ENCODE results near the gene GRK1. TPM values are rescaled to one million over a fixed set of nuclear protein-coding genes. Genes with fewer than 3 reads are reported as not detected.

The GRK1 gene
- total RNA-seq, 1 donor from 2014 or later = not detected

DNA sequence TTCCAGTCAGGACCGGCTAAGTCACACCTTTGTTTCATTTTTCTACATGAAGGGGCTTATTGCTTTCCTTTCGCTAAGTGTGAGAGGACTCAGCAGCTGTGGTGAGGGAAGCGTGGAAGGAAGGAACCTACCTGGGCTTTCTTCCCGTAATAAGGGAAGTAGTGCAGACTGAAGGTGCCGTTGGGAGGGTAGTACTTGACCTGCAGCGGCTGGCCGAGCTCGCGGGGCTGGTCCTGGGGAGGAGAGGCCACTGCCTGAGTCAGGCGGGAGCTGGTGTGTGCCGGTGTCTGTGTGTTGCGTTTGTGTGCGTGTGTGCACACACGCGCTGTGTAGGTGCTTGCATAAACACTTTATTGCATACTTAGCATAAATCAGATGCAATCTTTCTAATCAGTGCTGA, 16.7 kb upstream of the GRK1 start:
- no peak for DNase-seq (ENCODE audit: low spot score)

DNA sequence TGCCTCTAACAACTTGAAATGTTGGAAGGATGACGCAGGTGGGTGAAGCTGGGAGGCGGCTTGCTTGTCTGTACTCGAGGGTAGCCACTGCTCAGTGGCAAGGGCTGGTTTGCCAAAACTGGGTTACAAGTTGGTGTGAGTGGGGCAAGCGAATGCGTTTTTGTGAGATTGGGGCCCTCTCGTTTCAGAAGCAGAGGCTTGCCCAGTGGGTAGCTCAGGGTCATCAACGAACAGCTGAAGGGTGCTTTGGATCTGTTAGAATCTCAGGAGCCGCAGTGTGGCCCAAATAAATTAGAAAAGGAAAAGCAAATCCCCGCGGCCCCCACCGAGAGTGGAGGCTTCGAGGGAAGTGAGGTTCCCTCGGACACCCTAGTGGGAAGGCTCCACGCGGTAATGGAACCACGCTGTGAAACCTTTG, 16.3 kb upstream of the GRK1 start:
- no peak for DNase-seq (ENCODE audit: low spot score)

DNA sequence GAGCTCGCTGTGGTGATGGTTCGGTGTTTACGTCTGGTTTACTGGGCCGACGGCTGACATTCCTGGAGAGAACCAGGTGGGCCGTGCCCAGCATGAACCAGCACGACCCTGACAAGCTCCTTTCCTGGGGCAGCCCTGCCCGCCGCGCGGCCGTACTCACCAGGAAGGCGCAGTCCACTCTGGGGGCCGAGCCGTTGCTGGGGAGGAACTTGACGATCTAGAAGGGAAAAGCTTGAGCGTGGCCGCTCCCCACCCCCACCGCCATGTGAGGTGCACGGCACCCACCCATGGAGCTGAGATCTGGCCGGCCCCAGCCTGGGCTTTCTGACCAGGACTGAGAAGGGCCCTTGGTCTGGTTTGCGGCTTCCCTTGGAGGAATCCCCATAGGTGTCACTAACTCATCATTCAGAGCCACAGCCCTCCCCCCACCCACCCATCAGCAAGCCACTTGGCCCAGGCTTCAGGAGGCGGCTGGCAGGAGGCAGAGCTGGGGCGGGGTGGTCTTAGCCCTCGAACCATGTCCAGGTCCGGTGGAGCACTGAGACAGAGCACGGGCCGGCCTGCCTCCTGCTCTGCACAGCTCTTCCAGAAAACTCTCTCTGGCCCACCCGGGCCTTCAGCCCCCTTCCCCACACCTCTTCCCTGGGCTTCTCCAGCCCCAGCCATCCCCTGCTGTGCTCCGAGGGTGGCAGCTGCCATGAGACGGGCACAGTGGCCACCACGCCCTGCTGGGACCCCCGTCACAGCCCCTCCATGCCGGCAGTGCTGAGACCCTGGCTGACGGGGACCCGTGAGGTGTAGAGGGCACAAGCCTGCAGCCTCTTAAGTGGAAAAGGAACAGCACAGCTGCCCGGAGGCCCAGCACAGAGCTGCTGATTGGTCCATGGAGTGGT, 15.3 kb upstream of the GRK1 start:
- DNase-seq (ENCODE audit: low spot score) = no peak

DNA sequence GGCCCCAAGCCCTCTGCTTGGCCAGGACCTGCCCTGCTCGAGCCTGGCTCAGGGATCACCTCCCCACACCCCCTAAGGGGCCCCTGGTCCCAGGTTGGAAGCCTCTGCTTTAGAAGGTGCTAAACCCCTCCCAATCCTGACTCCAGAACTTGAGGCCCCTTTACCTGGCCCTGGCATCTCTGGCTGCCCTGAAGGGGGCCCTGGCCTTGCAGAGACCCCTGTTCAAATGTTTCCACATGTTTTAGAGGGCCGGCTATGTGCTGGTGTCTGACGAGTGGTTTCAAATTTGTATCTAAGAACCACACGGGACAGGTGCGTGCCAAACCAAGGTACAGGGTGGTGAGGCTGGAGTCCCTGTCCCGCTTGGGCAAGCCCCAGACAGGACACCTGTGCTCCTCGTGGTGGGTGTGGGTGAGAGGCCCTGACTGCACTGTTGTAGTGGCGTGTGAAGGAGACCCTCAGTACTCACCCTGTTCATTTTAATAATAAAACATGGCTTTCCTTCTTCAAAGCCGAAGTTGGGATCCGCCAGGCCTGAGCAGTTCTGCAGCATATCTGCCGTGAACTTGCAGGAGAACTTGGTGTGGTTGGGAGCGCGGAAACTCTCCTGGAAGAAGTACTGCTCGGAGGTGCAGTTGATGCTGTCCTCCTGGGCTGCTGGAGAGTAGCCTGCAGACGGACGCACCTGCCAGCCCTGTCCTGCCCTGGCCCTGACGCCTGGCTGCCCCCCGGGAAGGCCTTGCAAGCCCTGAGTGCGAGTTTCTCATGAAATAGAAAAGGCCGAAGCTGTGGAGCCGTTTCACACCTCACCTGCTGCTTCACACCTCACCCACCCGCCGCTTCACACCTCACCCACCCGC, 14.4 kb upstream of the GRK1 start:
- no peak for DNase-seq (ENCODE audit: low spot score)

DNA sequence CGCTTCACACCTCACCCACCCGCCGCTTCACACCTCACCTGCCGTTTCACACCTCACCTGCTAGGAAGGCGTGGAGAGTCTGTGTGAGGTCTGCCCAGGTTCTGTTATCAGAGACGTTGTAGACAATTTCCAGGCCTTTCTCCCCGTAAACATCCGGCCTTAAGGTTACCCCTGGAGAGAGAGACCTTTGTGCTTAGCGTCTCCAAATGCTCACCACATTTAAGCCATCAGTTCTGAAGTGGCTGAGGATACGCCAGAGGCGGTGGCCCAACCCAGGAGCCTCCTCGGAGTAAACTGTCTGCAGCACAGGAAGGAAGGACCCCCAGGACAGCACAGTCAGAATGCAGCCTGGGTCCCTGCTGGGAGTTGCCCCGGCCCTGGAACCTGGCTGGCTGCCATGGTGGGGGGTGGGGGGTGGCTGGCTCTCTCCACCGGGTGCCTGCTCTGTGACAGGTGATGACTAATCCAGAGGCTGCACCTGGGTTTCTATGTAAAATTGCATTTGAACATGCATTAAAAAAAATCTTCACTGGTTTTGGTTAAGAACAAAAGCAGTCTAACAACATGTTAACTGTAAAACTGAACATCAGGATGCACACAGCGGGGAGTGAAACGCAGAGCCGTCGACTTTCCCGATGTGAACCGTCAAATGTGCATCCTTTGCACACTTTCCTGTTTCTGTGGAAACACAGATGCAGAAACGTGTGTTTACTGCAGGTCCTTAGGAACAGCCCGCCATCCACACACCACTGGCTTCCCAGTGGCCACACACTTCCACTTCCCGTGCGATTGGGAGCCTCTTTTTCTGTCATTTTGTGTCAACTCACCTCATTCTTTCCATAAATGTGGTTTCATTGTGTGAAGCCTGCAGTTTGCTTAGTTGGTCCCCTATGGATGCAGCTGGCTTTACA, 13.5 kb upstream of the GRK1 start:
- DNase-seq (ENCODE audit: low spot score) = no peak

DNA sequence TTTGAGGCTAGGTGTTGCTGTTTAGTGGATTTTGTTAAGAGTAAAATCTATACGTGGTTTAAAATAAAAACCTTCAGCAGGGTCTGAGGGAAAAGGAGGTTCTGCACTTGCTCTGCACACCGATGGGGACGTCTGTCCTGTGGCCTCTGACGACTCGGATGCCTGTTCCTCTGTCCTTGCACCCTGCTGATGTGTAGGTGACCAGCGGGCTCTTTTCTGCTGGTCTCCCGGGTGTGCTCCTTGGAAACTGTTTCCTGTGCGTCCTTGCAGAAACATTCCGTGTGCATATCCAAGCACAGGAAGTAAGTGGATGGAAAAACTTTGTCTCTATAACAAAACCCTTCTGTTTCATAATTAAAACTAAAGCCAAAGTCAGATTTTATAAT, 12.9 kb upstream of the GRK1 start:
- DNase-seq (ENCODE audit: low spot score) = no peak

DNA sequence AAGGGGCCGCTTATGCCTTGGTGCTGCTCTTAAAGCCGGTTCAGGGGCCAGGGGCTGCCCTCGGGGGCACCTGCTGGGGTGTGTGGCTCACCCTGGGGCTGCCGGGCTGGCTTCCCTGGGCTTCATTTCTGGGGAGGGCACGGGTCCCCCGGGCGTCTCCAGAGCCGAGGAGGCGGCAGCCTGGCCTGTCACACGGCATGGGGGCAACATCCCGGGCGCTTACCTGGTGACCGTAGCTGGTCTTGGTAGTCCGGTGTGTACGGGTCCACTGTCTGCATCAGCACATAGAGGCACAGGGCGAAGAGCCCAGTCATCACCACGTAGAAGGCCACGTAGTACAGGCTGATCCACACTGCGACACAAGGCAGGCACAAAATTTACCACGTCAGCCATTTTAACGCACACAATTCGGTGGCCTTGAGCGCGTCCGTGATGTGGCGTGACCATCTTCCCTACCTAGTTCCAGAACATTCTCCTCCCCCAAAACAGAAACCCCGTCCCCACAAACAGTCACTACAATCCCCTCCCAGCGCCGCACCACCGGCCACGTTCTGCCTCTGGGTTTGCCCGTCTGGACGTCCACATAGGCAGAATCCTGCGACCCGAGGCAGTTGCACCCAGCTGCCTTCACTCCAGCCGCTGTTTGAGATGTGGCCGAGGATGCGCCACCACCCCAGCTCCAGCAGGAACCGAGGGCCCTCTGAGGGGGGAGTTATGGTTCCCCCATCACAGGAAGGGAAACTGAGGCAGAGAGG, 12.3 kb upstream of the GRK1 start:
- no peak for DNase-seq (ENCODE audit: low spot score)

DNA sequence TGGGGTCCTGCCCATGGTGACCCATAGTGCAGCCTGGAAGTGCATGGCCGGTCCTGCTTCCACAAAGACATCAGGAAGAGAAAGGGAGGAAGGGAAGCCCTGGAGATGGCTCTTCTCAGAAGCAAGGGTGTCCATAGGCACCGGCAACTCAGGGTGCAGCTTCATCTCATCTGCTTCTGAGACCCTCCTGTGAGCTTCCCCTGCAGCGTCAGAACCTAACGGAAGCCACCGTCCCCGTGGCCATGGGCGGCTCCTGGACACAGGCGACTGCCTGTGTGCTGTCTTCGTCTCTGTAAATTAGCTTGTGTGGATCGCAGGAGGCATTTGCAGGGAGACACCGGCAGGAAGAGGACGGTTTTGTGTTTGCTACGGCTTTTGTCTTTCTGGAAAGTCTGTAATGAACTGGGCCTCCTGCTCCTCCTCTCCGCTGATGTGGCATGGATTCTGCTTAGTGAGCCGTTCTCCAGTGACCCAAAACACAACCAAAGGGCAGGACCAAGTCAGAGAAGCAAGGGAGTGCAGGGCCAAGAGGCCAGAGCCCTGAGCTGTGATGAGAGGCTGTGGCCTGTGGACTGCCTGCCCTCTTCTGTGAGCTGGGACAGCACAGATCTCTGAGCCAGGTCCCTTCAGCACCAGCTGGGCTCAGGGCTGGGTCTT, 11.5 kb upstream of the GRK1 start:
- DNase-seq (ENCODE audit: low spot score) = no peak

DNA sequence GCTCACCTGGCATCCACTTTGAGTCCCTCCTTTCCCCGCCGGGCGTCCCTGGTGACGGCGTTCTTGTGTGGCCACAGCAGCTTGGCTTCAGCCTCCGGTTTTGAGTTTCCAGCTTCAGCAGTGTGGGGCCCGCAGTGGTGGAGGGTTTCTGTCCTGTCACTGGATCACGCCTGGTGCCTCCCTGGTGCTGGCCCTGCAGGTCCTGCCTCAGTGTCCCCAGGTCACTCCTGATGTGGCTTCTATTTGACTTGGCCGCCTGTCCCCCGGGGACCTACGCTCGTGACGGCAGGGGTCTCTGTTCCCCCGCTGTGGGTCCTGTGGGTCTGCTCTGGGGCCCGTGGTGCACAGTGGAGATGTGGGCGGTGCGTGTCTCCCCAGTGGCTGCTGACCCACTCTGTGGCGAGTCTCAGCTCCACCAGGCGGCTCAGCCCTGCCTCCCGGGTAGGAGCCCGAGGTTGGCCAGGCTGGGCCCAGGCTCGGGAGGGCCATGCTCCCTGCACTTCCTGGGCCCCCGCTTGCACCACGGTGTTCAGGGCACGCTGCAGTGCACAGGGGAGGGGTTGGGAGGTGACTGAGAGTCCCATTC, 10.9 kb upstream of the GRK1 start:
- no peak for DNase-seq (ENCODE audit: low spot score)

DNA sequence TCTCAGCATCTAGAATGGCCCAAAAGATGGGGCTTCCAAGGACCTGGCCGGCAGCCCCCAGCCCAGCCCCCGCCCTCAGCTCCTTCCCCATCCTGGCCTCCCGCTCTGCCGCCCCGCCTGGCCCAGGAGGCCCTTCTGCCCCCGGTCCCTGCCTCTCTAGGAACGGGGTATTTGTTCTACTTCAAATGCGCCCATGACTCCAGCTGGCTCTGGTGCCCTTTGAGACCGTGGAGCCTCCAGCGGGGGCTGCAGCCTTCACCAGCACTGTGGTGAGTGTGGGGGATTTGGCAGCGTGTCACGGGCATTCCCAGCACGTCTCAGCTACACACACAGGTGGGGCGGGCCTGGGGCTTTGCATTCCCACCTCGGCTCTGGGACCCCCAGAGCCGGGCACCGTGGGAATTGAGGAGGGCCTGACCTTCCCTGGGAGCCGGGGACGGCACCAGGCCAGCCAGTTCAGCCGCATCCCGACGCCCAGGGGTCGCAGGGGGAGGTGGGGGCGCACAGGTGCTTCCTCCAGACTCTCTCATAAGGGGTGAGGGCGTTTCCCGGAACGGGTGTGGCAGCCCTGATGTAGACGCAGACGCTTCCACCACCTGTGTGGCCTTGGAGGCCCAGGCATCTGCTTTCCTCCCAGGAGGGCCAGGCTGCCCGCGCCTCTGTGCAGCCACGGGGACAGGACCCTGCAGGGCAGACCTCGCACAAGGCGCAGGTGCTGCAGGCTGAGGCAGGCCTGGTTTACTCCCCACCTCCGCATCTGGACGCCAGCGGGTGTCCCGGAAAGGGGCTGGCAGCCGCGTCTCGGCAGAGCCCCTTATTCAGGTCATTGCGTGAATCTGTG, 10.0 kb upstream of the GRK1 start:
- DNase-seq (ENCODE audit: low spot score) = no peak

DNA sequence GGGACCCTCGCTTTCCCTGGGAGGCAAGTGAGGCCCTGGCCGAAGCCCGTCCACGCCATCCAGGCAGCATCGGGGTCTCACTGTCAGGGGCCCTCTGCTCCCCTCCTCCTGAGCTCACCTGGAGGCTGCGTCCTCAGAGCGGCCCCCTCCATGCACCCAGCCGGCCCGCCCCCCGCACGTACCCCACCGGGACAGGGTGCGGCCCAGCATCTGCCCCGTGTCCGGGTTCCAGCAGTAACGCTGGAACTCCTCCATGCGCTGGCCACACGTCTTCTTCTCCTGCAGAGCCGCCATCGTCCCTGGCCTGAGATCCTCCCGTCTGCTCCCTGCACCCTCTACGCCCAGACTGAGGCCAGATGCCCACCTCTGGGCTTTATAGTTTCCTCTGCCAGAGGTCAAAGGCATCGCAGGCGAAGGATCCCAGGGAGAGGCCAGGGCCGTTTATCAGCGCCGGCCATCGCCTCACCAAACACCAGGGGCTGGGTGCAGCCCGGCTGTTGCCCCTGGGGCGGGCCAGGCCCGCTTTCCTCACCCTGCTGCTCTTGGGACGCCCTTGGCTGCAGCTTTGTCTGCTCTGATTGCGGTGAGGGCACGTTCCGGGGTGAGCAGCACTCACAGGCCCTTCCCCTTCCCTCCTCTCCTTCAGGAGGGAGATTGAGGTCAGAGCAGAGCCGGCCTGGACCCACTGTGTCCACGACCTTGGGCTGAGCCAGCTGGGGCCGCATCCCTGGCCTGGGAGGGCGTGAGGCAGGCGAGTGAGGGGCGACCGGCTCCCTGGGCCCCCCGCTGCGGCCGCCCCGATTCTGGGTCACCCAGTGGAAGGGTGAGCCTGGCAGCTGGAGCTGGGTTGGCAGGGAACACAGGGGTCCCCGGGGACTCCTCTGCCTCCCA, 8.9 kb upstream of the GRK1 start, which contains the start of gene ATP4B:
Gene ATP4B, minus strand, starts transcription at position 348 of the 891 bp plus-strand sequence. Its CDS starts 54 bp downstream, at position 294.
- DNase-seq (ENCODE audit: low spot score) = no peak

DNA sequence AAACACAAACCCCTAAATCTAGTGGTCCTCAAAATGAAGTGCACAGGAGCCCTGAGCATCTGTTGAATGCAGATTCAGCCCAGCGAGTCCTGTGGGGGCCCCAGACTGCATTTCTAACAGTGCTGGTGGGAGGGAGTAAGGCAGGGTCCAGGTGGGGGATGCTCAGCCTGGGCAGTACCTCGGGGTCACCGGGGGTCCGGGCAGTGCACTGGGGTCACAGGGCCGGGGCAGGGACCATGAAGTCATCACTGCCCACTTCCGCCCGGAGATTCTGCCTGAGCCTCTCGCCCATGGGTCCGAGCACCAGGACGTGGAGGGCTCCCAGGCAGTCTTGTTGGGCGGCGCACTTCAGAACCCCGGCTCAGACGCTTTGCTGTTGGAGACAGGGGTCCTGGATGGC, 8.2 kb upstream of the GRK1 start:
- DNase-seq (ENCODE audit: low spot score) = no peak

DNA sequence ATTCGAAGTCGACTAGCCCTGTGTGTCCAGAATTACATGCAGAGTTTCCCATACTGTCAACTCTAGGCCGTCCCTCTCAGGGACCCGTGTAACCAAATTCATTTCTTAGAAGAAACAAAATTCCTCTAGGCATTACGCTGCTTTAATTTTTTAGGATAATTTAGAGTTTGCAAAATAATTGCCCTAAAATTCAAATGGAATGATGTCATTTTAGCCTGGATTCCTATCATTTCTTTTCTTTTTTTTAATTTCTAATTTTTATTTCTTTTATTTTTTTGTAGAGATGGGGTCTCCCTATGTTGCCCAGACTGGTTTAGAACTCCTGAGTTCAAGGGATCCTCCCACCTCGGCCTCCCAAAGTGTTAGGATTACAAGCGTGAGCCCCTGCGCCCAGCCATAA, 7.7 kb upstream of the GRK1 start:
- no peak for DNase-seq (ENCODE audit: low spot score)

DNA sequence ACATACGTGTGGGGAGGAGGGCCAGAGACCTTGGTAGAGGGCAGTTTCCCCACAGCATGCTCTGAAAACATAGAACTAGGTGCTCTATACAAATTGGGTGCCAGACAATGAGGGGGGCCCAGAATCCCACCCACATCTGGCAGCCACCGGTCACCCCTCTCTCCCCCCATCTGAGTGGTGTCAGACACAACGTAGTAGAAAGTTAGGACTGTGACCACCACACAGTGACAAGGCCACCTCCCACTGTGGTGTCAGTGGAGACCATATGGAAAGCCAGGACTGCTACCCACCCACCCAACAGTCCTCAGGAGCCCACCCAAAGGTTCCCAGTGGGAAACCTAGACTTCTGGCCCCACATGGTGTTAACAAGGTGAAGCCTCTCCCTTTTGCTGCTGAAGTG, 7.0 kb upstream of the GRK1 start:
- no peak for DNase-seq (ENCODE audit: low spot score)

DNA sequence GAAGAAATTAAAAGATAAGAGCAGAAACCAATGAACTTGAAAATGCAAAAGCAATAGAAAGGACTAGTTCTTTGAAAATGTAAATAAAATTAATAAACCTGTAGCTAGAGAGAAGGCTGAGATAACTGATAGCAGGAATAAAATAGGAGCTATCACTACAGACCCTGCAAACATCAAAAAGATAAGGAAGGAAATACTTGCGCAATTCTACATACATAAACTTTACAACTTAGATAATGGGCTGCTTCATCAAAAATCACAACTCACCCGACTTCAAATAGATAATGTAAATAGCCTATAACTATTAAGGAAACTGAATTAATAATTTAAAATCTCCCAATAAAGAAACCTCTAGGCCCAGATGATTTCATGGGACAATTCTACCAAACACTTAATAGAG, 5.5 kb upstream of the GRK1 start:
- no peak for DNase-seq (ENCODE audit: low spot score)

DNA sequence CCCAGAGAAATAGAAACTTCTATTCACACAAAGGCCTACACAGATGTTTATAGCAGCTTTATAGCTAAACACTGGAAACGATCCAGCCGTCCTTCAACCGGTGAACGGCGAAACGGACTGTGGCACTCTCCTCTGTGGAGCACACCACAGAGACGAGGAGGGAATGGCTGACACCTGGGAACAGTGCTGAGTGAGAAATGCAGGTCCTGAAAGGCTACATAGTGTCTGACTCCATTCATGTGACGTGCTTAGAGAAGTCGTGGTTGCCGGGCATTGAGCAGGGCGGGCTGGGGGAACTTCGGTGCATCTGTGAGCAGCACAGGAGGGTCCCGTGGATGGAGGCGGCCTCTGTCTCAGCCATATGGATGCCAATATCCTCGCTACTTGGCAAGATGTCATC, 3.1 kb upstream of the GRK1 start:
- no peak for DNase-seq (ENCODE audit: low spot score)

DNA sequence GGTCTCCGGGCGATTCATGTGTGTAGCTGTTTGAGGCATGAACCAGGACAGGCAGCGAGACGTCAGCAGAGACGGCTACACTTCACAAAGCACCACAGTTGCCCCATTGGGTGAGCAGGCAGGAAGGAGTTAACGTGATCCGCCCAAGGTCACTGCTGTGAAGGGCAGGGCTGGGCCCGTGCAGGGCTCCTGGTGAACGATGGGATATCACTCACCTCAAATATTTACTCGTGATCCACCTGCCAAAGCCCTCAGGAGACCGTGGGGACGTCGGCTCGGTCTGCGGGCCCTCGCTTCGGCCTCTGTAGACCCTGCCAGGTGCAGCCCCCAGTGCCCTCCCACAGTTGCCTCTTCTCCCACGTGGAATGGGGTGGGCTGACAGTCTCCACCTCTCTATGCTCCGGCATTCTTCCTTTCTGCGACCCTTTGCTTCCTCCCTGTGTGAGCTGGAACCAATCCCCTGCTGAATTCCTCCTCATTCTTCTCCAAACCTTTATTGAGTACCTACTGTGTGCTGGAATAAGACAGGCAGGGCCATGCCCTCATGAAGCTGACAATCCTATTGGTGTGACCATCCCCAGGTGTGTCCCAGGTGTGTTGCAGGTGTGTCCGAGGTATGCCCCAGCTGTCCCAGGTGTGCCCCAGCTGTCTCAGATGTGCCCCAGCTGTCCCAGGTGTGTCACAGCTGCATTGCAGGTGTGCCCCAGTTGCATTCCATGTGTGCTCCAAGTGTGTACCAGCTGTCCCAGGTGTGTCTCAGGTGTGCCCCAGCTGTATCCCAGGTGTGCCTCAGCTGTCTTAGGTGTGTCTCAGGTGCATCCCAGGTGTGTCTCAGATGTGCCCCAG, 2.0 kb upstream of the GRK1 start:
- no peak for DNase-seq (ENCODE audit: low spot score)
